WTC11 (cell line): ENCODE data around the gene PFKFB3. TPM values are rescaled to one million over a fixed set of nuclear protein-coding genes. Genes with fewer than 3 reads are reported as not detected.

ENCODE experiments used
- ATAC-seq: fragments of 200-7000 bp; cut with Tn5 transposase; 2 replicates; pipeline ENCODE4 v1.10.0; 2021; ENCODE audit warnings: mild to moderate bottlenecking, moderate library complexity
- CTCF ChIA-PET: fragments of 300-600 bp; sonication (Branson Sonifier 250); formaldehyde crosslinking; loops from one replicate; lab custom pipeline; 2021; ENCODE audit warnings: antibody characterized with exemption; lab: Charles Lee
- POLR2A ChIA-PET: fragments of 350-600 bp; sonication (Branson Sonifier 250); formaldehyde crosslinking; loops from one replicate; lab custom pipeline; 2021; ENCODE audit warnings: antibody characterized with exemption; lab: Charles Lee
- DNase-seq: peaks from one replicate; pipeline ENCODE4 v3.0.0; 2021; ENCODE audit warnings: low spot score
- H3K27ac Mint-ChIP-seq: 2 replicates; pipeline ENCODE4 v1.8.0; 2021; ENCODE audit warnings: mixed read lengths
- H3K27me3 Mint-ChIP-seq: 2 replicates; pipeline ENCODE4 v1.8.0; 2021; ENCODE audit warnings: low read depth, mild to moderate bottlenecking, moderate library complexity, mixed read lengths
- H3K36me3 Mint-ChIP-seq: 2 replicates; pipeline ENCODE4 v1.8.0; 2021; ENCODE audit warnings: mixed read lengths
- H3K4me1 Mint-ChIP-seq: 2 replicates; pipeline ENCODE4 v1.8.0; 2022; ENCODE audit warnings: mixed read lengths
- H3K4me3 Mint-ChIP-seq: 2 replicates; pipeline ENCODE4 v1.8.0; 2021; ENCODE audit warnings: mild to moderate bottlenecking, moderate library complexity, mixed read lengths
- H3K9me3 Mint-ChIP-seq: 2 replicates; pipeline ENCODE4 v1.8.0; 2021; ENCODE audit warnings: mixed read lengths
- AFF4 ChIP-seq: sonication (generic); formaldehyde crosslinking; IDR thresholded peaks from 2 replicates; pipeline ENCODE4 v1.8.1; 2023; ENCODE audit warnings: mild to moderate bottlenecking, missing genetic modification reagents, borderline replicate concordance
- CREB1 ChIP-seq: sonication (generic); formaldehyde crosslinking; IDR thresholded peaks from 2 replicates; pipeline ENCODE4 v1.8.0; 2023; ENCODE audit warnings: mild to moderate bottlenecking, missing genetic modification reagents
- E2F5 ChIP-seq: sonication (generic); formaldehyde crosslinking; IDR thresholded peaks from 2 replicates; pipeline ENCODE4 v1.8.1; 2022; ENCODE audit warnings: mild to moderate bottlenecking, moderate library complexity, missing genetic modification reagents
- ETV6 ChIP-seq: sonication (generic); formaldehyde crosslinking; IDR thresholded peaks from 2 replicates; pipeline ENCODE4 v1.8.1; 2022; ENCODE audit warnings: mild to moderate bottlenecking, missing genetic modification reagents
- FOXK1 ChIP-seq: sonication (generic); formaldehyde crosslinking; IDR thresholded peaks from 2 replicates; pipeline ENCODE4 v1.8.0; 2022; ENCODE audit warnings: mild to moderate bottlenecking, moderate library complexity, missing genetic modification reagents
- MYBL2 ChIP-seq: sonication (generic); formaldehyde crosslinking; IDR thresholded peaks from 2 replicates; pipeline ENCODE4 v1.8.1; 2023; ENCODE audit warnings: mild to moderate bottlenecking, moderate library complexity, missing genetic modification reagents
- NFATC4 ChIP-seq: fragments of 250-450 bp; sonication (Bioruptor Pico); IDR thresholded peaks from 2 replicates; pipeline ENCODE4 v1.9.0; 2021; ENCODE audit warnings: mild to moderate bottlenecking
- NFE2L1 ChIP-seq: sonication (generic); formaldehyde crosslinking; IDR thresholded peaks from 2 replicates; pipeline ENCODE4 v1.8.1; 2023; ENCODE audit warnings: missing genetic modification reagents
- STAT6 ChIP-seq: sonication (generic); formaldehyde crosslinking; conservative IDR thresholded peaks from 2 replicates; pipeline ENCODE4 v1.8.1; 2023; ENCODE audit warnings: mild to moderate bottlenecking, low read depth, missing genetic modification reagents, moderate library complexity
- TEAD1 ChIP-seq: sonication (generic); formaldehyde crosslinking; IDR thresholded peaks from 2 replicates; pipeline ENCODE4 v1.8.0; 2022; ENCODE audit warnings: mild to moderate bottlenecking, missing genetic modification reagents
- ZBTB21 ChIP-seq: sonication (generic); formaldehyde crosslinking; IDR thresholded peaks from 2 replicates; pipeline ENCODE4 v1.8.1; 2023; ENCODE audit warnings: mild to moderate bottlenecking, missing genetic modification reagents, borderline replicate concordance
- ZMAT4 ChIP-seq: fragments of 250-450 bp; sonication (Bioruptor Pico); IDR thresholded peaks from 2 replicates; pipeline ENCODE4 v1.9.0; 2021; ENCODE audit warnings: mild to moderate bottlenecking
- ZNF121 ChIP-seq: sonication (generic); formaldehyde crosslinking; IDR thresholded peaks from 2 replicates; pipeline ENCODE4 v1.8.0; 2023; ENCODE audit warnings: missing genetic modification reagents
- ZNF138 ChIP-seq: sonication (generic); formaldehyde crosslinking; conservative IDR thresholded peaks from 2 replicates; pipeline ENCODE4 v1.8.1; 2022; ENCODE audit warnings: mild to moderate bottlenecking, moderate library complexity, missing genetic modification reagents
- ZNF281 ChIP-seq: sonication (generic); formaldehyde crosslinking; IDR thresholded peaks from 2 replicates; pipeline ENCODE4 v1.8.0; 2023; ENCODE audit warnings: mild to moderate bottlenecking, missing genetic modification reagents
- ZNF317 ChIP-seq: sonication (generic); formaldehyde crosslinking; IDR thresholded peaks from 2 replicates; pipeline ENCODE4 v1.8.1; 2023; ENCODE audit warnings: low read depth, mild to moderate bottlenecking, moderate library complexity, missing genetic modification reagents, borderline replicate concordance
- ZNF671 ChIP-seq: fragments of 250-450 bp; sonication (Bioruptor Pico); IDR thresholded peaks from 2 replicates; pipeline ENCODE4 v1.8.0; 2021; ENCODE audit warnings: mild to moderate bottlenecking
- total RNA-seq: library from RNA; stranded (reverse); gene quantifications from 3 replicates; pipeline ENCODE4 v1.2.3, GENCODE V29; 2021
- TF ChIP-seq, protein P1 (sequence below): sonication (generic); formaldehyde crosslinking; IDR thresholded peaks from 2 replicates; pipeline ENCODE4 v1.8.1; 2022; ENCODE audit warnings: missing genetic modification reagents, borderline replicate concordance
- TF ChIP-seq, protein P2 (sequence below): fragments of 250-450 bp; sonication (Bioruptor Pico); IDR thresholded peaks from 2 replicates; pipeline ENCODE4 v2.1.2; 2022; ENCODE audit warnings: mild to moderate bottlenecking, moderate library complexity

The PFKFB3 gene
- total RNA-seq, 1 experiment from 2014 or later = 30.6 TPM

- no peaks in the 10 kb centered on the region for H3K27me3 Mint-ChIP-seq
- ChIA-PET POLR2A (interaction anchor here (0.6 kb wide), 1 partner anchor 297 kb away, joined by 4 read pairs; the partner anchor contains the start of gene ANKRD16), CTCF (interaction anchor here (1.2 kb wide), 1 partner anchor 14 kb away, joined by 3 read pairs; no protein-coding TSS in a partner anchor)
- H3K4me3 Mint-ChIP-seq = no peak overlapping the region
- no peaks in the 10 kb centered on the region for H3K9me3 Mint-ChIP-seq
- TF ChIP-seq, protein P1, sequence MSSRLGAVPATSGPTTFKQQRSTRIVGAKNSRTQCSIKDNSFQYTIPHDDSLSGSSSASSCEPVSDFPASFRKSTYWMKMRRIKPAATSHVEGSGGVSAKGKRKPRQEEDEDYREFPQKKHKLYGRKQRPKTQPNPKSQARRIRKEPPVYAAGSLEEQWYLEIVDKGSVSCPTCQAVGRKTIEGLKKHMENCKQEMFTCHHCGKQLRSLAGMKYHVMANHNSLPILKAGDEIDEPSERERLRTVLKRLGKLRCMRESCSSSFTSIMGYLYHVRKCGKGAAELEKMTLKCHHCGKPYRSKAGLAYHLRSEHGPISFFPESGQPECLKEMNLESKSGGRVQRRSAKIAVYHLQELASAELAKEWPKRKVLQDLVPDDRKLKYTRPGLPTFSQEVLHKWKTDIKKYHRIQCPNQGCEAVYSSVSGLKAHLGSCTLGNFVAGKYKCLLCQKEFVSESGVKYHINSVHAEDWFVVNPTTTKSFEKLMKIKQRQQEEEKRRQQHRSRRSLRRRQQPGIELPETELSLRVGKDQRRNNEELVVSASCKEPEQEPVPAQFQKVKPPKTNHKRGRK (CRISPR knock-in tag) = no peak
- TF ChIP-seq NFE2L1 (CRISPR knock-in tag) = no peak
- TF ChIP-seq STAT6 = no peak
- no peak for TF ChIP-seq AFF4 (CRISPR knock-in tag)
- TF ChIP-seq ZNF281 (CRISPR knock-in tag) = no peak
- TF ChIP-seq E2F5 (CRISPR knock-in tag) = no peak
- TF ChIP-seq MYBL2 = no peak
- TF ChIP-seq NFATC4 = no peak
- TF ChIP-seq ETV6 = no peak
- no peak for TF ChIP-seq ZNF138 (CRISPR knock-in tag)
- TF ChIP-seq ZBTB21 (CRISPR knock-in tag) = no peak
- no peak for TF ChIP-seq FOXK1 (CRISPR knock-in tag)
- TF ChIP-seq, protein P2, sequence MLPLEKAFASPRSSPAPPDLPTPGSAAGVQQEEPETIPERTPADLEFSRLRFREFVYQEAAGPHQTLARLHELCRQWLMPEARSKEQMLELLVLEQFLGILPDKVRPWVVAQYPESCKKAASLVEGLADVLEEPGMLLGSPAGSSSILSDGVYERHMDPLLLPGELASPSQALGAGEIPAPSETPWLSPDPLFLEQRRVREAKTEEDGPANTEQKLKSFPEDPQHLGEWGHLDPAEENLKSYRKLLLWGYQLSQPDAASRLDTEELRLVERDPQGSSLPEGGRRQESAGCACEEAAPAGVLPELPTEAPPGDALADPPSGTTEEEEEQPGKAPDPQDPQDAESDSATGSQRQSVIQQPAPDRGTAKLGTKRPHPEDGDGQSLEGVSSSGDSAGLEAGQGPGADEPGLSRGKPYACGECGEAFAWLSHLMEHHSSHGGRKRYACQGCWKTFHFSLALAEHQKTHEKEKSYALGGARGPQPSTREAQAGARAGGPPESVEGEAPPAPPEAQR (CRISPR knock-in tag) = no peak
- no peak for TF ChIP-seq ZMAT4 (CRISPR knock-in tag)
- TF ChIP-seq TEAD1 (CRISPR knock-in tag) = no peak
- no peak for TF ChIP-seq ZNF121 (CRISPR knock-in tag)
- no peak for TF ChIP-seq ZNF671 (CRISPR knock-in tag)
- no peak for TF ChIP-seq ZNF317 (CRISPR knock-in tag)
- no peak for TF ChIP-seq CREB1 (CRISPR knock-in tag)
- no peaks in the 10 kb centered on the region for H3K36me3 Mint-ChIP-seq
- H3K4me1 Mint-ChIP-seq = 0 out of 2 replicates have a peak, but pooled peaks cover 4% of the 10 kb centered on the region
- ATAC-seq = no peak
- no peak for DNase-seq
- no peak overlapping the region for H3K27ac Mint-ChIP-seq
Observed at GRCh38 chr10:6186894-6187256, 15.9 kb upstream of the PFKFB3 start.
